BJ (cell line): ENCODE results near the gene SYCE1. TPM values are rescaled to one million over a fixed set of nuclear protein-coding genes. Genes with fewer than 3 reads are reported as not detected.

Experiments used
- CTCF ChIA-PET: fragments of 350-600 bp; formaldehyde crosslinking; extraction: SDS; loops from one replicate; lab custom pipeline; 2021; ENCODE audit warnings: antibody characterized with exemption, inconsistent platforms; lab: Yijun Ruan, JAX
- POLR2A ChIA-PET: fragments of 300-600 bp; sonication (Branson Sonifier 250); formaldehyde crosslinking; extraction: SDS; loops from one replicate; lab custom pipeline; 2021; ENCODE audit warnings: antibody characterized with exemption; lab: Charles Lee
- DNase-seq: peaks from one replicate; pipeline ENCODE4 v3.0.0-alpha.2; 2011; ENCODE audit warnings: low read depth
- H3K27me3 ChIP-seq: 2 replicates; pipeline ENCODE4 v1.6.0; 2011; ENCODE audit warnings: low read length; ENCODE audit not compliant: control insufficient read depth, insufficient read depth
- H3K36me3 ChIP-seq: 2 replicates; pipeline ENCODE4 v1.5.1; 2011; ENCODE audit warnings: low read length; ENCODE audit not compliant: control insufficient read depth, insufficient read depth
- H3K4me3 ChIP-seq: 2 replicates; pipeline ENCODE4 v1.5.1; 2011; ENCODE audit warnings: low read depth, mild to moderate bottlenecking, control low read depth, low read length
- CTCF ChIP-seq: IDR thresholded peaks from 2 replicates; pipeline ENCODE4 v1.5.1; 2011; ENCODE audit warnings: low read depth, mild to moderate bottlenecking, control low read depth, inconsistent platforms, low read length, moderate library complexity; ENCODE audit not compliant: insufficient read depth
- polyA plus RNA-seq: library from polyadenylated mRNA; depleted of rRNA; stranded (reverse); fragments of >200 nt; gene quantifications from 2 replicates; pipeline ENCODE4 v1.2.3, GENCODE V29; 2011

The SYCE1 gene
- polyA plus RNA-seq, 1 experiment, result 0.94 TPM

GRCh38 chr10:133537546-133538545 lies 27.5 kb downstream of the SYCE1 start:
- TF ChIP-seq CTCF, result no peak
- no peaks in the 10 kb centered on the region for H3K36me3 ChIP-seq
- ChIA-PET CTCF (no interaction called here), POLR2A (no interaction called here)
- H3K27me3 ChIP-seq, result 0 out of 2 replicates have a peak, but pooled peaks cover 1% of the 10 kb centered on the region
- no peak for DNase-seq
- no peak overlapping the region for H3K4me3 ChIP-seq

- POLR2A ChIA-PET, result no interaction called here
- no peak for TF ChIP-seq CTCF
- no peak for DNase-seq
- 0 out of 2 replicates have a peak, but pooled peaks cover 1% of the 10 kb centered on the region for H3K27me3 ChIP-seq
- no peak overlapping the region for H3K4me3 ChIP-seq
- no peaks in the 10 kb centered on the region for H3K36me3 ChIP-seq
- CTCF ChIA-PET, result no interaction called here
Observed at GRCh38 chr10:133536198-133536597, 29.2 kb downstream of the SYCE1 start.

- no peak for TF ChIP-seq CTCF
- DNase-seq, result no peak
- no peak overlapping the region for H3K4me3 ChIP-seq
- peaks cover 6% of the 10 kb centered on the region for H3K27me3 ChIP-seq
- H3K36me3 ChIP-seq, result no peaks in the 10 kb centered on the region
- POLR2A ChIA-PET, result no interaction called here
- CTCF ChIA-PET, result no interaction called here
Observed at GRCh38 chr10:133534417-133534816, 31.0 kb downstream of the SYCE1 start.

GRCh38 chr10:133532871-133533270 lies 32.5 kb downstream of the SYCE1 start:
- TF ChIP-seq CTCF, result no peak
- CTCF ChIA-PET, result interaction anchor here (1.0 kb wide), 1 partner anchor 23 kb away, joined by 3 read pairs; no protein-coding TSS in a partner anchor

GRCh38 chr10:133530506-133530905 lies 34.9 kb downstream of the SYCE1 start:
- DNase-seq, result no peak
- Histone ChIP-seq H3K27me3 (peaks cover 9% of the 10 kb centered on the region), H3K36me3 (no peaks in the 10 kb centered on the region), H3K4me3 (no peak overlapping the region)
- CTCF ChIA-PET, result interaction anchor here (2.2 kb wide), 1 partner anchor 10 kb away, joined by 4 read pairs; no protein-coding TSS in a partner anchor
- no peak for TF ChIP-seq CTCF
- POLR2A ChIA-PET, result no interaction called here

More at GRCh38 chr10:133532871-133533270, 32.5 kb downstream of the SYCE1 start:
- POLR2A ChIA-PET, result no interaction called here
- DNase-seq, result no peak
- peaks cover 8% of the 10 kb centered on the region for H3K27me3 ChIP-seq
- H3K4me3 ChIP-seq, result no peak overlapping the region
- no peaks in the 10 kb centered on the region for H3K36me3 ChIP-seq
